Upper lobe of right lung (tissue), 1 donor: ENCODE results near the gene TBX10. TPM values are rescaled to one million over a fixed set of nuclear protein-coding genes. Genes with fewer than 3 reads are reported as not detected.
"Not testable (repeated sequence)": the region's sequence is repeated elsewhere in the genome, so short reads cannot be mapped to it uniquely, and the experiment has no call there.

Experiments used
- ATAC-seq: fragments of 200-7000 bp; cut with Tn5 transposase; one replicate; pipeline ENCODE4 v1.9.1; 2020; ENCODE audit warnings: mild to moderate bottlenecking, moderate library complexity
- DNase-seq: peaks from one replicate; pipeline ENCODE4 v3.0.0-alpha.2; 2020
- H3K27ac ChIP-seq: fragments of 200-600 bp; one replicate; pipeline ENCODE4 v1.8.0; 2022
- H3K27me3 ChIP-seq: fragments of 200-600 bp; one replicate; pipeline ENCODE4 v1.8.0; 2022; ENCODE audit warnings: mild to moderate bottlenecking
- H3K36me3 ChIP-seq: fragments of 200-600 bp; one replicate; pipeline ENCODE4 v1.8.0; 2022
- H3K4me1 ChIP-seq: fragments of 200-600 bp; one replicate; pipeline ENCODE4 v1.8.0; 2022
- H3K4me3 ChIP-seq: fragments of 200-600 bp; one replicate; pipeline ENCODE4 v1.8.0; 2022; ENCODE audit warnings: mild to moderate bottlenecking
- H3K9me3 ChIP-seq: fragments of 200-600 bp; one replicate; pipeline ENCODE4 v1.8.0; 2022
- intact Hi-C: fragments of 100-400 bp; cut with DNase I; formaldehyde crosslinking; loops from one replicate; pipeline ENCODE4 v1.11.0; 2022
- long read RNA-seq: library from polyadenylated mRNA; unstranded; transcript quantifications from one replicate; pipeline ENCODE4 v2.0.0, GENCODE V29; 2021
- total RNA-seq: library from RNA; stranded (reverse); fragmentation: NEBNext Ultra II Directional; extraction: Animal tissue kit (Norgen Biotek cat#: 25700); gene quantifications from one replicate; pipeline ENCODE4 v1.2.1, GENCODE V29; 2021
- TF ChIP-seq, protein P1 (sequence below): fragments of 200-600 bp; IDR thresholded peaks from one replicate; pipeline ENCODE4 v1.8.0; 2022; ENCODE audit warnings: antibody characterized with exemption
- donor health status: DM: no; HTN: yes; CAD: no; lungs with severe emphysema.

Gene TBX10
- total RNA-seq = not detected
- long read RNA-seq = 0 reads

GRCh38 chr11:67639438-67639859 is at the start of gene TBX10:
TBX10 (minus strand) TSS chr11:67639763; CDS start chr11:67639472, 291 bp downstream.
- TF ChIP-seq, protein P1, sequence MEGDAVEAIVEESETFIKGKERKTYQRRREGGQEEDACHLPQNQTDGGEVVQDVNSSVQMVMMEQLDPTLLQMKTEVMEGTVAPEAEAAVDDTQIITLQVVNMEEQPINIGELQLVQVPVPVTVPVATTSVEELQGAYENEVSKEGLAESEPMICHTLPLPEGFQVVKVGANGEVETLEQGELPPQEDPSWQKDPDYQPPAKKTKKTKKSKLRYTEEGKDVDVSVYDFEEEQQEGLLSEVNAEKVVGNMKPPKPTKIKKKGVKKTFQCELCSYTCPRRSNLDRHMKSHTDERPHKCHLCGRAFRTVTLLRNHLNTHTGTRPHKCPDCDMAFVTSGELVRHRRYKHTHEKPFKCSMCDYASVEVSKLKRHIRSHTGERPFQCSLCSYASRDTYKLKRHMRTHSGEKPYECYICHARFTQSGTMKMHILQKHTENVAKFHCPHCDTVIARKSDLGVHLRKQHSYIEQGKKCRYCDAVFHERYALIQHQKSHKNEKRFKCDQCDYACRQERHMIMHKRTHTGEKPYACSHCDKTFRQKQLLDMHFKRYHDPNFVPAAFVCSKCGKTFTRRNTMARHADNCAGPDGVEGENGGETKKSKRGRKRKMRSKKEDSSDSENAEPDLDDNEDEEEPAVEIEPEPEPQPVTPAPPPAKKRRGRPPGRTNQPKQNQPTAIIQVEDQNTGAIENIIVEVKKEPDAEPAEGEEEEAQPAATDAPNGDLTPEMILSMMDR = no peak
- intact Hi-C loops = no loop called here

DNA sequence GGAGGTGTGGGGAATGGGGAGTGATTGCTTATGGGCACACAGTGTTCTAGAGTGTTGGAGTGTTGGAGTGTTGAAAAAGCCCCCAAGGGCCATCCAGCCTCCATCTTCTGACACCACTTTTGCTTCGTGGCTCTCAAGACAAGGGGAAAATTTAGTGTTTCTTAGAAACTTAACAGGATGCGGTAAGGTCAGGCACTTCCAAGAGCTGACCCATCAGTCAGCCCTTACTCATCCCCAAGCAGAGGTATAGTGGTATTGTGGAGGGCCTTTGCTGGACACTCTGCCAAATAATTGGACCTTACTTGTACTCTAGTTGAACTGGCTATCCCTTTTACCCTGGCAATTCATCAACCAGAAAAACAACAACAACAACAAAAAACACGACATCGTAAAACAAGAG is 49.6 kb upstream of the TBX10 start:
- no peaks in the 10 kb centered on the region for H3K36me3 ChIP-seq
- intact Hi-C loops = no loop called here
- H3K4me3 ChIP-seq = no peak overlapping the region
- TF ChIP-seq, protein P1 = no peak
- H3K27me3 ChIP-seq = peaks cover 11% of the 10 kb centered on the region
- no peaks in the 10 kb centered on the region for H3K4me1 ChIP-seq
- H3K27ac ChIP-seq = no peak overlapping the region
- DNase-seq (no peak), ATAC-seq (no peak)
- H3K9me3 ChIP-seq = no peaks in the 10 kb centered on the region

More at GRCh38 chr11:67639438-67639859, at the start of gene TBX10:
- no peak within 1 kb of the TSS for H3K4me3 ChIP-seq
- H3K4me1 ChIP-seq = no peaks in the 10 kb centered on the region
- no peak within 1 kb of the TSS for H3K27ac ChIP-seq
- no peaks in the 10 kb centered on the region for H3K36me3 ChIP-seq
- peaks cover 11% of the 10 kb centered on the region for H3K27me3 ChIP-seq
- no peaks in the 10 kb centered on the region for H3K9me3 ChIP-seq
- DNase-seq = no peak
- no peak for ATAC-seq

DNA sequence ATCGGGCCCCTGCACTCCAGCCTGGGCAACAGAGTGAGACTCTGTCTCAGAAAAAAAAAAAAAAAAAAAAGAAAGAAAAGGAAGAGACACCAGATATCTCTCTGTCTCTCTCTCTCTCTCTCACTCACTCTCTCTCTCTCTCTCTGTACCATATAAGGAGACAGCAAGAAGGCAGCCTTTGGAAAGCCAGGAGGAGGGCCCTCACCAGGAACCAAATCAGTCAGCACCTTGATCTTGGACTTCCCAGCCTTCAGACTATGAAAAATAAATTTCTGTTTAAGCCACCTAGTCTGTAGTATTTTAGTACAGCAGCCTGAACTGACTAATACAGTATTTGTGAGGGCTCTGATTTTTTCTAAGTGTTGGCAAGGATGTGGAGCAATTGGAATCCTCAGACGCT is 48.4 kb upstream of the TBX10 start:
- ATAC-seq (no peak), DNase-seq (no peak)
- no peak overlapping the region for H3K27ac ChIP-seq
- no peaks in the 10 kb centered on the region for H3K9me3 ChIP-seq
- H3K27me3 ChIP-seq = peaks cover 11% of the 10 kb centered on the region
- TF ChIP-seq, protein P1 = no peak
- no peaks in the 10 kb centered on the region for H3K36me3 ChIP-seq
- no peaks in the 10 kb centered on the region for H3K4me1 ChIP-seq
- intact Hi-C loops = no loop called here
- no peak overlapping the region for H3K4me3 ChIP-seq

DNA sequence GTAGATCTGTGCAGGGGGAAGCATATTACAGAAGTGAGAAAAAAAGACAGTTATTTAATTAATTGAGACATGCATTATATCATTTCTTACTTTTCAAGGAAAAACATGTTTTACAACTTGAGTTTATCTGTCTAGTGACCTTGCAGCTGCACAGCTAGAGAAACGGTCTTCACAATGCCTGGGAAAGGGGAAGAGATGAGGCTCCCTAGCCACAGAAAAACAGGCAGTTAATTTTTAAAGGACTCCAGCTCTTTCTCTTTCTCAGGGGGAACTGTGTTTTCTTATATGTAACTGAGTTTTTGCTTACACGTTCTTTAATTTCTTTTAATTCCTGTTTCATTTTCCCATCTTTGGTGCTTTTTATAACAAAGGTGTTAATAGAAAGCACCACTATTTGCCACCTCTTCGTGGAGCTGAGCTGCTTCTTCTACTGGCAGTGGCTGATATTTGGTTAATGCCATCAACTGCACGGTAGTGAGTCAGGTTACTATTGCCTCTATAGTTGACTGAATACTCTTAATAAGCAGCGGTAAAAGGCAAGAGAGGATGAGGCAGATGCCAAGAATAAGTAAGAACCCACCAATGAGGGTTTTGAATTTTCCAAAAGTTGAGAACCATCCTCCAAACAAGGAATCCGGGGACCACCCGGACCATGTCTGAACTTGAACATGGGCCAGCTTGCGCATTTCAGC is 46.2 kb upstream of the TBX10 start:
- H3K4me1 ChIP-seq, H3K9me3 ChIP-seq, H3K36me3 ChIP-seq, ATAC-seq, H3K27ac ChIP-seq, H3K4me3 ChIP-seq, DNase-seq, intact Hi-C loops: not testable (repeated sequence)
- H3K27me3 ChIP-seq = peaks cover 11% of the 10 kb centered on the region

GRCh38 chr11:67682126-67683034 is 42.8 kb upstream of the TBX10 start:
- H3K4me1 ChIP-seq, H3K9me3 ChIP-seq, H3K27ac ChIP-seq, H3K36me3 ChIP-seq, DNase-seq, H3K27me3 ChIP-seq, ATAC-seq, H3K4me3 ChIP-seq: not testable (repeated sequence)
- intact Hi-C loops = loop anchor here (5.0 kb wide), 1 partner anchor 50 kb away; no protein-coding TSS in a partner anchor

DNA sequence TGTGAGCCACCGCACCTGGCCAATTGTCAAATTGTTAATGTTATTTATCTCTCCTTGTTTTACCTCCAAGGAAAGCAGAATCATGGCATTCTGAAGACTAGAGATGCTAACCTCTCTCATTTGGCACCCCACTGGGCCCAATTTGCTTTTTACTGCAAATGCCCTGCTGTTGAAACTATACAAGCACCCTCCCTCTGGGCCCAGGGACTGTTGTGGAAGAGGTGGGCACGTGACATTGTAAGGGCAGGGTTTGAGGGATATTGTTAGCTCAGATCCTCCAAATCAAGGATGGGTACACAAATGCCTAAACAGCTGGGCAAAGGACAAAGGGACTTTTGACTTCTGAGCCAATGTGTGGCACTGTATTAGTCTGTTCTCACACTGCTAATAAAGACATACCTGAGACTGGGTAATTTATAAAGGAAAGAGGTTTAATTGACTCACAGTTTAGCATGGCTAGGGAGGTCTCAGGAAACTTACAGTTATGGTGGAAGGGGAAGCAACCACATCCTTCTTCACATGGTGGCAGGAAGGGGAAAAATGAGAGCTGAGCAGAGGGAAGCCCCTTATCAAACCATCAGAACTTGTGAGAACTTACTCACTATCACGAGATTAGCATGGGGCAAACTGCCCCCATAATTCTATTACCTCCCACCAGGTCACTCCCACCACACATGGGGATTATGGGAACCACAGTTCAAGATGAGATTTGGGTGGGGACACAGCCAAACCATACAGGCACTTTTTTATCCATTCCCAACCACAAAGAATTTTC is 41.3 kb upstream of the TBX10 start:
- TF ChIP-seq, protein P1 = no peak
- DNase-seq = no peak
- no peaks in the 10 kb centered on the region for H3K9me3 ChIP-seq
- ATAC-seq = no peak
- no peaks in the 10 kb centered on the region for H3K36me3 ChIP-seq
- H3K4me1 ChIP-seq = no peaks in the 10 kb centered on the region
- intact Hi-C loops = loop anchor here (5.0 kb wide), 1 partner anchor 49 kb away; no protein-coding TSS in a partner anchor
- no peak overlapping the region for H3K4me3 ChIP-seq
- no peaks in the 10 kb centered on the region for H3K27me3 ChIP-seq
- no peak overlapping the region for H3K27ac ChIP-seq
